Neural progenitor cell (in vitro differentiated cells): Measurements from ENCODE around the gene LRP1B. TPM values are rescaled to one million over a fixed set of nuclear protein-coding genes. Genes with fewer than 3 reads are reported as not detected.

Experiments
- DNase-seq: peaks from one replicate; pipeline ENCODE4 v3.0.0-alpha.2; 2016; ENCODE audit warnings: low spot score
- H2AFZ ChIP-seq: fragments of 200-600 bp; sonication (generic); replicated peaks from 2 replicates; pipeline ENCODE4 v1.6.1; 2016; ENCODE audit warnings: antibody characterized with exemption
- H3F3A ChIP-seq: fragments of 200-600 bp; sonication (generic); 2 replicates; pipeline ENCODE4 v1.6.1; 2016; ENCODE audit warnings: antibody characterized with exemption, low read depth
- H3K27ac ChIP-seq: fragments of 200-600 bp; sonication (generic); 2 replicates; pipeline ENCODE4 v1.5.1; 2016; ENCODE audit warnings: mild to moderate bottlenecking
- H3K27me3 ChIP-seq: fragments of 200-600 bp; sonication (generic); 2 replicates; pipeline ENCODE4 v1.6.1; 2016; ENCODE audit warnings: mild to moderate bottlenecking, moderate library complexity
- H3K36me3 ChIP-seq: fragments of 200-600 bp; sonication (generic); 2 replicates; pipeline ENCODE4 v1.5.1; 2016
- H3K4me1 ChIP-seq: fragments of 200-600 bp; sonication (generic); 2 replicates; pipeline ENCODE4 v1.6.1; 2016; ENCODE audit warnings: mixed run types
- H3K4me2 ChIP-seq: fragments of 200-600 bp; sonication (generic); 2 replicates; pipeline ENCODE4 v1.6.1; 2016
- H3K4me3 ChIP-seq: fragments of 200-600 bp; sonication (generic); 2 replicates; pipeline ENCODE4 v1.5.1; 2016
- H3K79me2 ChIP-seq: fragments of 200-600 bp; sonication (generic); 2 replicates; pipeline ENCODE4 v1.6.1; 2016; ENCODE audit warnings: low read depth
- H3K9ac ChIP-seq: fragments of 200-600 bp; sonication (generic); 2 replicates; pipeline ENCODE4 v1.6.1; 2016
- H3K9me3 ChIP-seq: fragments of 200-600 bp; sonication (generic); 2 replicates; pipeline ENCODE4 v1.5.1; 2016; ENCODE audit warnings: low read depth
- H4K20me1 ChIP-seq: fragments of 200-600 bp; sonication (generic); 2 replicates; pipeline ENCODE4 v1.6.1; 2016; ENCODE audit warnings: low read depth
- H3K27ac Mint-ChIP-seq: 3 replicates; pipeline ENCODE4 v1.8.0; 2021; ENCODE audit warnings: mixed read lengths
- H3K27me3 Mint-ChIP-seq: 2 replicates; pipeline ENCODE4 v1.8.0; 2022; ENCODE audit warnings: low read depth, mild to moderate bottlenecking, inconsistent platforms, moderate library complexity, mixed read lengths; ENCODE audit not compliant: insufficient read depth
- H3K36me3 Mint-ChIP-seq: 3 replicates; pipeline ENCODE4 v1.8.0; 2021; ENCODE audit warnings: mixed read lengths
- H3K4me1 Mint-ChIP-seq: 3 replicates; pipeline ENCODE4 v1.8.0; 2021; ENCODE audit warnings: mixed read lengths
- H3K4me3 Mint-ChIP-seq: 3 replicates; pipeline ENCODE4 v1.8.0; 2021; ENCODE audit warnings: mild to moderate bottlenecking, moderate library complexity, mixed read lengths
- H3K9me3 Mint-ChIP-seq: 3 replicates; pipeline ENCODE4 v1.8.0; 2020; ENCODE audit warnings: mixed read lengths
- CTCF ChIP-seq: fragments of 200-600 bp; sonication (generic); IDR thresholded peaks from 2 replicates; pipeline ENCODE4 v1.5.1; 2017; ENCODE audit warnings: antibody characterized with exemption, mild to moderate bottlenecking
- EZH2 ChIP-seq: fragments of 200-600 bp; sonication (generic); IDR thresholded peaks from 2 replicates; pipeline ENCODE4 v1.6.1; 2017; ENCODE audit warnings: antibody characterized with exemption, mild to moderate bottlenecking, moderate library complexity
- EZH2phosphoT487 ChIP-seq: fragments of 200-600 bp; sonication (generic); IDR thresholded peaks from 2 replicates; pipeline ENCODE4 v1.6.1; 2017; ENCODE audit warnings: antibody characterized with exemption
- total RNA-seq: library from RNA; depleted of rRNA; stranded (reverse); fragments of >200 nt; gene quantifications from 2 replicates; pipeline ENCODE4 v1.2.3, GENCODE V29; 2015; ENCODE audit warnings: low replicate concordance

LRP1B gene
- total RNA-seq, 1 donor from 2014 or later: not detected

DNA sequence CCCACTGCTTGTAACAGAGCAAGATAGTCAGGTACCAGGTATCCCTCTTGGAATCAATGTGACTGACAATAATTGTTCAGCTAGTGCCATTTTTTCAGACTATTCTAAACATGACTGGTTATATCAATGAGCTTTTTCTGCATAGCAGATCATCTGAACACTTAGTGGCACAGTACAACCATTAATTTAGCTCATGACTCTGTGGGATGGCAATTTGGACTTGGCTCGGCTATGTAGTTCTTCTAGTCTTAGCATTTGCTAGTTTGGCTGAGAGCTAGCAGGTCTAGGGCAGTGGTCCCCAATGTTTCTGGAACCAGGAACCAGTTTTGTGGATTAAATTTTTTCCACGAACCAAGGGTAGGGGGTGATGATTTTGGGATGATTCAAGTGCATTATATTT lies 1929.2 kb downstream of the LRP1B start:
- H3K4me1 Mint-ChIP-seq: no peaks in the 10 kb centered on the region
- Histone ChIP-seq H3K36me3 (no peaks in the 10 kb centered on the region), H4K20me1 (no peaks in the 10 kb centered on the region), H3K4me2 (no peak overlapping the region), H3K27me3 (no peaks in the 10 kb centered on the region), H3F3A (no peaks in the 10 kb centered on the region), H3K4me1 (no peaks in the 10 kb centered on the region), H3K27ac (no peak overlapping the region), H3K9ac (no peak overlapping the region), H2AFZ (no peak overlapping the region), H3K9me3 (no peaks in the 10 kb centered on the region), H3K79me2 (no peaks in the 10 kb centered on the region), H3K4me3 (no peak overlapping the region)
- H3K27me3 Mint-ChIP-seq: peaks cover 2% of the 10 kb centered on the region
- no peak for DNase-seq
- H3K9me3 Mint-ChIP-seq: no peaks in the 10 kb centered on the region
- TF ChIP-seq EZH2: no peak
- TF ChIP-seq EZH2phosphoT487: no peak
- no peak for TF ChIP-seq CTCF
- no peaks in the 10 kb centered on the region for H3K36me3 Mint-ChIP-seq
- H3K27ac Mint-ChIP-seq: no peak overlapping the region
- H3K4me3 Mint-ChIP-seq: no peak overlapping the region

DNA sequence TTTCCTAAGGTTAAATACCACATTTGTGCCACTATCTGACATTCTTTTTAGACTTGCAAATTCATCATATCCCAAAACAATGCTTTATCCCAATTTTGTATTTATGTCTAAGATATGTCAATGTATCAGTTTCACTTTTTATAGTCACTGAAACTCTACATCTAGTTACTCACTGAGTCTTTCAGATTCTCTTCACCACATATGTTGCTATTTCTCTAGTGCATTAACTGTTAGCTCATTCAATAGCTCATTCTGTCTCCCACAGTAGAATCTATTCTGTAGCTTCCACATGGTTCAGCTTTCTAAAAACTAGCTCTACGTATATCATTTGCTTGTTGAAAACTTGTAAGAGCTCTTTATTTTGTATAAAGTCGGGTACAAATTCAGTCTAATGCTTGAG lies 1930.1 kb downstream of the LRP1B start:
- Mint-ChIP-seq H3K4me1 (no peaks in the 10 kb centered on the region), H3K27me3 (peaks cover 2% of the 10 kb centered on the region), H3K4me3 (no peak overlapping the region), H3K9me3 (no peaks in the 10 kb centered on the region), H3K27ac (no peak overlapping the region), H3K36me3 (no peaks in the 10 kb centered on the region)
- TF ChIP-seq EZH2phosphoT487: no peak
- no peak for TF ChIP-seq EZH2
- no peak for TF ChIP-seq CTCF
- Histone ChIP-seq H4K20me1 (no peaks in the 10 kb centered on the region), H3K4me1 (no peaks in the 10 kb centered on the region), H3K4me2 (no peak overlapping the region), H3K9me3 (no peaks in the 10 kb centered on the region), H3K27me3 (no peaks in the 10 kb centered on the region), H3F3A (no peaks in the 10 kb centered on the region), H3K9ac (no peak overlapping the region), H3K79me2 (no peaks in the 10 kb centered on the region), H3K36me3 (no peaks in the 10 kb centered on the region), H3K27ac (no peak overlapping the region), H2AFZ (no peak overlapping the region), H3K4me3 (no peak overlapping the region)
- DNase-seq: no peak

DNA sequence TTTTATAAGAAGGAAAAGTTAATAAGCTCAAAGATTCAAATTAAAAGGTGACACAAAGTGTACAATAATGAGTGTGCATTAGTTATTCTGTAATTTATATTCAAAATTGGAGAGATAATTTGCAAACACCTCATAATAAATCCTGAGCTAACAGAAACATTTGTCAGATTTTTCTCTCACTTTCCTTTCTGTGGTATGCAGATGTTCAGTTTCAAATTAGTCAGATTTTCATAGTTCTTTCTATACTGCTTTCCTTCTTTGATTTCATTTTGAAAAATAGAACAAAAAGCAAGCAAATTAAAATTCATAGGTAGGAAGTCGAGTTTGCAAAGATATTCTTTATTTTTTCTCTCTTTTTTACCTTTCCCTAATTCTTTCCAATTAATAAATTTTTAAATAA lies 1930.5 kb downstream of the LRP1B start:
- TF ChIP-seq CTCF (no peak), EZH2 (no peak), EZH2phosphoT487 (no peak)
- H3F3A ChIP-seq: no peaks in the 10 kb centered on the region
- no peak overlapping the region for H3K4me3 Mint-ChIP-seq
- no peak overlapping the region for H2AFZ ChIP-seq
- H3K27ac Mint-ChIP-seq: no peak overlapping the region
- H3K36me3 Mint-ChIP-seq: no peaks in the 10 kb centered on the region
- no peak overlapping the region for H3K9ac ChIP-seq
- H3K27me3 Mint-ChIP-seq: peaks cover 2% of the 10 kb centered on the region
- H3K4me2 ChIP-seq: no peak overlapping the region
- no peaks in the 10 kb centered on the region for H3K4me1 ChIP-seq
- no peaks in the 10 kb centered on the region for H3K79me2 ChIP-seq
- DNase-seq: no peak
- H3K27ac ChIP-seq: no peak overlapping the region
- H3K9me3 Mint-ChIP-seq: no peaks in the 10 kb centered on the region
- H3K9me3 ChIP-seq: no peaks in the 10 kb centered on the region
- H3K4me1 Mint-ChIP-seq: no peaks in the 10 kb centered on the region
- no peak overlapping the region for H3K4me3 ChIP-seq
- no peaks in the 10 kb centered on the region for H4K20me1 ChIP-seq
- H3K27me3 ChIP-seq: no peaks in the 10 kb centered on the region
- no peaks in the 10 kb centered on the region for H3K36me3 ChIP-seq

GRCh38 chr2:140199312-140199711 lies 1931.5 kb downstream of the LRP1B start:
- H2AFZ ChIP-seq: no peak overlapping the region

More at GRCh38 chr2:140199312-140199711, 1931.5 kb downstream of the LRP1B start:
- no peaks in the 10 kb centered on the region for H3F3A ChIP-seq
- H3K4me1 ChIP-seq: no peaks in the 10 kb centered on the region
- H4K20me1 ChIP-seq: no peaks in the 10 kb centered on the region
- no peak overlapping the region for H3K9ac ChIP-seq
- no peak overlapping the region for H3K4me3 Mint-ChIP-seq
- no peak for DNase-seq
- peaks cover 2% of the 10 kb centered on the region for H3K27me3 Mint-ChIP-seq
- no peak overlapping the region for H3K27ac ChIP-seq
- H3K4me2 ChIP-seq: no peak overlapping the region
- no peaks in the 10 kb centered on the region for H3K9me3 Mint-ChIP-seq
- no peaks in the 10 kb centered on the region for H3K79me2 ChIP-seq
- no peaks in the 10 kb centered on the region for H3K27me3 ChIP-seq
- H3K4me3 ChIP-seq: no peak overlapping the region
- no peaks in the 10 kb centered on the region for H3K9me3 ChIP-seq
- H3K4me1 Mint-ChIP-seq: no peaks in the 10 kb centered on the region
- no peaks in the 10 kb centered on the region for H3K36me3 ChIP-seq
- H3K27ac Mint-ChIP-seq: no peak overlapping the region
- TF ChIP-seq EZH2phosphoT487: no peak
- TF ChIP-seq EZH2: no peak
- no peak for TF ChIP-seq CTCF
- H3K36me3 Mint-ChIP-seq: no peaks in the 10 kb centered on the region
